Activated CD8-positive, alpha-beta memory T cell treated with anti-CD3 and anti-CD28 coated beads, Interleukin-2, amount 50 U/mL, for 1 hour (primary cell): ENCODE measurements around the gene ELP4.
"Not testable (repeated sequence)": the region's sequence is repeated elsewhere in the genome, so short reads cannot be mapped to it uniquely, and the experiment has no call there.

Experiments
- DNase-seq: peaks from one replicate; pipeline ENCODE4 v3.0.0-alpha.2; 2020; ENCODE audit errors: extremely low read depth

Gene ELP4

GRCh38 chr11:31699066-31699465 lies 189.5 kb downstream of the ELP4 start:
- DNase-seq = no peak

- DNase-seq = no peak
Measured at GRCh38 chr11:31702966-31703365, 193.4 kb downstream of the ELP4 start.

- no peak for DNase-seq
Measured at GRCh38 chr11:31706357-31706756, 196.8 kb downstream of the ELP4 start.

- no peak for DNase-seq
Measured at GRCh38 chr11:31711137-31711536, 201.6 kb downstream of the ELP4 start.

GRCh38 chr11:31712851-31713250 lies 203.3 kb downstream of the ELP4 start:
- DNase-seq = no peak

DNA sequence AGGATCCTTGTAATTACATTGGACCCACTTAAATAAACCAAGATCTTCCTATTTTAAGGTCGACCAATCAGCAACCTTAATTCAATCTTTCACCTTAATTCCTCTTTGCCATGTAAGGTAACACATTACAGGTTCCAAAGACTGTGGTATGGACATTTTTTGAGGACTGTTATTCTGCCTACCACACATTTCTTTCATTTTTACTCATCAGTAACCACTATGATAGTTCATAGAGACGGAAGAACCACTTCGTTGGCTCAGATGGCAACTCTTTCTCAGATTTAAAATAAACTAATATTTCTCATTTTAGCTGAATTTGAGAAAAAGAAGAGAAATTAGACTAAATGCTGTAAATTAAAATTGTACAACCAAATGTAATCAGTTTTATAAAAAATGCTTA lies 205.3 kb downstream of the ELP4 start:
- DNase-seq = no peak

DNA sequence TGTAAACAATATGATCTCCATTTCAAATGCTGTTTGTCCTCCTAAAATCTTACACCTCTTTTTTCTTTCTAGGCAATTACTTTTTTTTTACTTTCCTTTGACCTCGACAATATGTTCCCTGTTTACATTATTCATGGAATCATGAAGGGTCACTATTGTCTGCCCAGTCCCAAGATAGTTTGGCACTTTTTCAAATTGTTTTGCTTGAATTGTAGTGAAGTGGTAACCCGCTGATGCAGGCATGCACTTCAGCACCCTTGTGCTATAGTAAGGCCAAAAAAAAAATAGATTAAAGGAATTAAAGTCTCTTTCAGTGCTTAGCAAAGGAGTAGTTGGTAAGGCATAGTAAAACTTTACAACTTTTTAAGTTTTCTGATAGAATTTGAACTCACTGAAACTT lies 210.7 kb downstream of the ELP4 start:
- DNase-seq = no peak

DNA sequence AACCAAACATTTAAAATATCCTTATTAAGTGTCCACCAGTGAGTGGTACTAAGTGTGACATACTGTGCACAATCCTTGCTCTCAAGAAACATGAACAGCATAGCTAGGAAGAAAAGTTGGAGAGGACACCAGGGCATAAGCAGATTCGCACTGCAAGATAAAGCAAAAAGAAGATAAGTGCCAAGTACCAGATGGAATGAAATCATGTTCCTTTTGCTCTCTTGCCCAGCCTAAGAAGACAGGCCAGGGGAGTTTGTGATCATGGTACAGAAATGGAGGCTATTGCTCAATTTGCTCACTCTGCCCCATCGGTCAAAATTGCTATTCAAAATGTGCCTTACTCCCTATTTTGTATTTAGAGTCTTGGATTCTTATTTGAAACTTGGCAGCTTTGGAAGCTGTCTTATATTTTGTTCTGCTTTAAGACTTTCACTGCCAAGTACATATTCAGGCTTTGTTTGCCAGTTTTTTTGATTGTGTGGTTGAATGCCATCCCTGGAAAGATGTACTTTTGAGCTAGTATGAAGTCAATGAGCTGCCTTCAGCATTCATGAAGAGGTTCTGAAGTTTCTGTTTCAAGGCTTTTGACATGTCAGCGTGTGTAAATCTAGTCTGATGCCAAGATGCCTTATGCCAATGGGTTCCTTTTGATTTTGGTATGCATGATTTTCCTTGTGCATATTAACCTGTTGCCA lies 211.3 kb downstream of the ELP4 start:
- DNase-seq = no peak

GRCh38 chr11:31722754-31723153 lies 213.2 kb downstream of the ELP4 start:
- DNase-seq = no peak

DNA sequence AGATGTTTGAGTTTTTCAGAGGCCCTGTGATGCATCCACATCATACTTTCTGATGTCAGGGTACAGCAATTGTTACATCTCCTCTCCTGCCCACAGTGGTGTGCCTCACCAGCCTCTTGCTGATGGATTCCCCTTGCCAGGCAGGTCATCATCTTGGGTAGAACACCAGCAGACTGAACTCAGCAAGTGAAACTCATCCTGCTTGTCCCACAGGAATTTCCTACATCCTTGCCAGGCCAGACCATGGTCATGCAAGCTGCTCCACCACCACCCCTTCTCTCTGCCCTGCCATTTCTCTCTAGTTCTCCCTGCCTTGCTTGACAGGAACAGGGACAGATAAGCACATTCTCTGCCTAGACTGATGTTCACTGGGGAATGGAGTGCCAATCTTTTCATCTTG lies 215.6 kb downstream of the ELP4 start:
- no peak for DNase-seq

DNA sequence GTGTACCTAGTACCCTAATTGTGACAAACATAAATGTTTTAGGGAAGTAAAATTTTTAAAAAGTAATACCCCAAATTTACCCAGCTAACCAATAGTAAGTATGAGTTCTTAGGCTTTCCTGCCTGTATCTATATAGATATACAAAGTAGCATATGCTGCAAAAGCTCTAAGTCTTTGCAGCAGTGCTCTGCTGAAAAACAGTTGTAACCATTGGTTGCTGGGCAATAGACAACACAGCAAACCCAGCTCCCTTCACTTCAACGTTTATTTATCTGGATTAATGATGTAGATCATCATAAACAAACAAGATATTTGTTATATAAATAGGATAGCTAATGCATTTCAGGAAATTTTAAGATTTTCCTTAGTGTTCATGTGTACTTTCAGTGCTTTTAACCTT lies 218.9 kb downstream of the ELP4 start:
- DNase-seq = no peak

DNA sequence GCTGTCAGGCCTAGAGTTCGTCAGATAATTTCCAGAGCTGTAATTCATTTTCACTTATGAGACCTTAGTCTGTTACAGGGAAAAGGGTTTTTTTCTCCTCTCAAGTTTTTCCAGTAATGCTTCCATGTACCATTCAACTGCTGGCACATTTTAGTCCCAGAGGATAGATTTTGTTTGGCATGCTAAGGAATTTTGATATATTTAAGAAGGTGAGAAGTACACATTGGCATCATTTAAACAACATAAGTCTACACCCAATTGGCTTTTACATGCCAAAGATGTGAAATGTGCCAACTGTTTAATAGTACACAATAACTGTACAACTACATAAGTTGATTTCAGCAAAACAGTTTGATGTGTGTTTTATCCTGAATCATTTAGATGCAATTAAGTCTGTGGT lies 230.6 kb downstream of the ELP4 start:
- no peak for DNase-seq

DNA sequence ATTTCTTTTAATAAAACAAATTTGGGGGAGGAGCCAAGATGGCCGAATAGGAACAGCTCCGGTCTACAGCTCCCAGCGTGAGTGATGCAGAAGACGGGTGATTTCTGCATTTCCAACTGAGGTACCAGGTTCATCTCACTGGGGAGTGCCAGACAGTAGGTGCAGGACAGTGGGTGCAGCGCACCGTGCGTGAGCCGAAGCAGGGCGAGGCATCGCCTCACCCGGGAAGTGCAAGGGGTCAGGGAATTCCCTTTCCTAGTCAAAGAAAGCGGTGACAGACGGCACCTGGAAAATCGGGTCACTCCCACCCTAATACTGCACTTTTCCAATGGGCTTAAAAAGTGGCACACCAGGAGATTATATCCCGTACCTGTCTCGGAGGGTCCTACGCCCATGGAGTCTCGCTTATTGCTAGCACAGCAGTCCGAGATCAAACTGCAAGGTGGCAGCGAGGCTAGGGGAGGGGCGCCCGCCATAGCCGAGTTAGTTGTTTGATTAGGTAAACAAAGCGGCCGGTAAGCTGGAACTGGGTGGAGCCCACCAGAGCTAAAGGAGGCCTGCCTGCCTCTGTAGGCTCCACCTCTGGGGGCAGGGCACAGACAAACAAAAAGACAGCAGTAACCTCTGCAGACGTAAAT lies 231.3 kb downstream of the ELP4 start:
- not testable (repeated sequence) for DNase-seq

GRCh38 chr11:31747581-31747980 lies 238.0 kb downstream of the ELP4 start:
- no peak for DNase-seq

DNA sequence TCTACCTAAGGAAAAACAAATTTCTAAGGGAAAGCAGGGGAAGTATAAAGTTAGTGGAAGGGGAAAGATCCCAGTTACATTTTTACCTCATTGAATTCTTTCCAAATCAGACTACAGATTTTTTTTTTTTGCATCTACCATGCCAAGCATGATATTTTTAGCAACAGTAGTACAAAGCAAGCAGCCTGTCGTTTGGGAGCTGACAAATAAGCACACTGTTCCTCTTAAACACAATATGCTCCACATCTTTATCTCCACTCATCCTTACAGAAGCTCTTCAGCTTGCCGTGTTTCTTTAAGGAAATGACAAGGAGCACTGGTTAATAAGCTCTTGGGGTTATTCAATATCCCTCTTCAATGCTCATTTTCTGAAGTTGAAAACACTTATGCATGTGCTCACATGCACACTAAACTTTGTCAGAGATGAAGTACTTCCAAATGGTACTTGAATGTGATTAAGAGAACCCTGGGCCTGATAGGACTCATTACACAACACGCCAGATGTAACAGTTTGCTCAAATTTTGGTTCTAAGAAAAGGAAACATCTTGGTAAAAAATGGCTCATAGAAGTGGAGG lies 247.8 kb downstream of the ELP4 start:
- no peak for DNase-seq

- no peak for DNase-seq
Measured at GRCh38 chr11:31761636-31762035, 252.1 kb downstream of the ELP4 start.

GRCh38 chr11:31763296-31763695 lies 253.7 kb downstream of the ELP4 start:
- DNase-seq = no peak

- no peak for DNase-seq
Measured at GRCh38 chr11:31764261-31764660, 254.7 kb downstream of the ELP4 start.

- DNase-seq = no peak
Measured at GRCh38 chr11:31764766-31765165, 255.2 kb downstream of the ELP4 start.

DNA sequence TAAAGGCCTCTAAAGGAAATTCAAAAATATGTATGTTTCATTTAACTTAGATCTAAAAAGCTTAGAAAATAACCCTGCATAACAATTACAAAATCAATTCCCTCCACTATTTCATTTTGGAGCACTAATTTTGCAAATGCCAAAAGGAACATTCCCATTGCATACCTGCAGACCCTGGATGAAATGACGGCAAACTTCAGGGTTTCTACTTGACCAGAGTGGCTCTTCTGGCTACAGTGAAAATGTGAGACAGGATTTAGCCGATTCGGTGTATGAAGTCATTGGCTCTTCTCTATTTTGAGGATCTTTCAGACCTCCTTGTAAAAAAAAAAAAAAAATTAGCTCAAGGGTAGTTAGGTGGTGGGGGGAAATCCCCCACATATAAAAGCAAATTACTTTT lies 257.5 kb downstream of the ELP4 start:
- no peak for DNase-seq

GRCh38 chr11:31767685-31768084 lies 258.1 kb downstream of the ELP4 start:
- no peak for DNase-seq

DNA sequence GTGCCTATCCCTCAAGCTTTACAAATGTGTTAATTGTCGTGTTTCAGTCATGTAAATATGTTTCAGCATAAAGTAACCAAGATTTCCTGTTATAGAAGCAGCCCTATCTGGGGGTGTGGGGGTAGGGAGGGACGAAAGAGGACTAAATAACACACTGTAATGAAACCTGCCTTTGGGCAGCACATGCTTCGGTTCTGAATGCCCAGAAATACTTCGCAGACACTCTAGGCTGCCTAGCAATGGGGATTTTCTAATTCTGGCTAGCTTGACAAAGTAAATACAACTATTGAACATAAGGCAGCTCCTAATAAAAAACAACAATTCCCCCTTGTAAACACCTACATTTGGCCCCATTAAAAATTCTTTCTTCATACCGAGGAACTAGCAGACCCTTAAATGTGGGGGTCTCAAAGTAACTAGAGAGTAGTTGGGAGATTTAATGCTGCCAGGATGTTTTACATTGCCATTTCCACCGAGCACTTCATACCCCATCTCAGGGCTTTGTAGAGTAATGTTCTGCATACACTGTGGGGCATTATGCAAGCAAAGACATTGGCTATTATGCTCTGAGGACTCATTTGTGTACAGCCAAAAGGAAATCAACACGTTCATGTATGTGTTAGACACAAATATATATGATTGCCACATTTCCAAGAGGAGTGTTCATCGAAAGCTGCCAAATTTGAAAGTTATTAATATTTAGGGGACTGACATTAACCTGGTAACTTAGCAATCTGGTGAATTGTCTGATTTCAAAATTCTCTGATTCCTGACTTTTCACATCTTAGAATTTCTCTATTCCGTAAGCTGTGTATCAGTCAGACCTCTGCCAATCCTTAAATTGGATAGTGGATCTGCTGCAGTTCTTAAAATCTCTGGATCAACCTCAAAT lies 259.4 kb downstream of the ELP4 start:
- DNase-seq = no peak
